Right lobe of liver (tissue), 6 donors: ENCODE data around the gene YWHAG. TPM values are rescaled to one million over a fixed set of nuclear protein-coding genes. Genes with fewer than 3 reads are reported as not detected.
"Not testable (repeated sequence)": the region's sequence is repeated elsewhere in the genome, so short reads cannot be mapped to it uniquely, and the experiment has no call there.

Experiments used
- ATAC-seq, 4 donors: fragments of 200-7000 bp; cut with Tn5 transposase; one replicate each; pipeline ENCODE4 v1.9.1; 2020; ENCODE audit warnings: mild to moderate bottlenecking in 4 of 4, moderate library complexity in 4 of 4
- DNase-seq, 3 donors: peaks; one replicate each; pipeline ENCODE4 v3.0.0-alpha.2; 2020
- H3K27ac ChIP-seq, 3 donors: fragments of 200-600 bp; one replicate each; pipeline ENCODE4 v1.8.0; 2022
- H3K27me3 ChIP-seq, 2 donors: fragments of 200-600 bp; one replicate each; pipeline ENCODE4 v1.8.0; 2022
- H3K36me3 ChIP-seq, 4 donors: fragments of 200-600 bp; sonication (generic) in 1 of 4; one replicate each; pipeline versions ENCODE4 v1.5.1 to v1.8.0; 2017 to 2022; ENCODE audit warnings: control low read depth in 1 of 4
- H3K4me1 ChIP-seq, 4 donors: fragments of 200-600 bp; sonication (generic) in 1 of 4; one replicate each; pipeline versions ENCODE4 v1.5.1 to v1.8.0; 2017 to 2022; ENCODE audit warnings: control low read depth in 1 of 4
- H3K4me3 ChIP-seq, 3 donors: fragments of 200-600 bp; one replicate each; pipeline ENCODE4 v1.8.0; 2022
- H3K9me3 ChIP-seq, 4 donors: fragments of 200-600 bp; sonication (generic) in 1 of 4; one replicate each; pipeline versions ENCODE4 v1.5.1 to v1.8.0; 2017 to 2022; ENCODE audit warnings: control low read depth in 1 of 4
- POLR2A ChIP-seq: fragments of 450-650 bp; IDR thresholded peaks from one replicate; pipeline ENCODE4 v1.6.1; 2017; ENCODE audit warnings: antibody characterized with exemption, mild to moderate bottlenecking
- WGBS: methylation state at CpG from one replicate; pipeline ENCODE4 v1.1.6; 2018; ENCODE audit warnings: low coverage, low lambda C conversion rate; ENCODE audit not compliant: insufficient coverage; ENCODE audit errors: missing lambda C conversion rate; 5-methylcytosine and 5-hydroxymethylcytosine counted together
- intact Hi-C, 2 donors: fragments of 100-400 bp; cut with DNase I; formaldehyde crosslinking; loops; one replicate each; pipeline versions ENCODE4 v1.11.2 to v1.14.1; 2022
- total RNA-seq, 6 experiments: library from RNA; depleted of rRNA in 2 of 6; stranded (reverse); fragments of >200 nt in 2 of 6; fragmentation: NEBNext Ultra II Directional in 3 of 6; extraction: Animal tissue kit (Norgen Biotek cat#: 25700) in 3 of 6; gene quantifications; one replicate each; pipeline versions ENCODE4 v1.1.0 to v1.2.4, GENCODE V29; 2016 to 2023
- TF ChIP-seq, protein P1 (sequence below), 4 donors: fragments of 200-600 bp in 3 of 4; fragments of 450-650 bp in 1 of 4; IDR thresholded peaks; one replicate each; pipeline versions ENCODE4 v1.5.1 to v1.8.0; 2016 to 2022; ENCODE audit warnings: antibody characterized with exemption in 4 of 4, mild to moderate bottlenecking in 2 of 4
- donor health status: DM: no; HTN: yes; CAD: no.
- donor health status: DM: no; HTN: no; CAD: no.
- donor health status: DM: no; HTN: no; CAD: no.
- donor health status: DM: no; HTN: yes; CAD: no.
- donor health status: DM: no; HTN: yes; CAD: no.

YWHAG gene
- total RNA-seq, 6 experiments from 2014 or later: 43.5 to 69.1 (median 58.4) TPM

DNA sequence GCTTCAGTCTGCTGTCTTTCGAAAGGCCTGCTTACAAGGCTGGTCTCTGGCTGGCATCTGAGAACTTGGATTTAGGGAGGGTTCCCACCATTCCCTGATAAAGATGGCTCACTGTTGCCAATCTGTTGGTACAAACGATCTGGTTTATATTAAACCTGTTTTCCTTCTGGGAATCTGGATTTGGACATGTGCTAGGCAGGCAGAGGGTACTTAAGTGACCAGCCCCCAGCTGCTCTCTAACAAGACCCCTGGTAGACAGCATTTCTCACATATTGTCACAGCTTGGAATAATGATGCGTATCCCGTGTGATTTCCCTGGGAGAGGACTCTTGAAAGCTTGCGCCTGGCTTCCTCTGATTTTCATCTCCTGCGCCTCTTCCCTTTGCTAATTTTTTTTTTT lies 21.6 kb downstream of the YWHAG start:
- no peak for ATAC-seq
- H3K4me1 ChIP-seq: peaks cover 0 to 59% (median 10%) of the 10 kb centered on the region in 4 donors
- no peaks in the 10 kb centered on the region for H3K9me3 ChIP-seq
- WGBS: 100% methylated on average over 2 of the region's 6 CpGs
- DNase-seq: no peak
- no peak overlapping the region for H3K27ac ChIP-seq
- peaks cover 0 to 10% (median 0%) of the 10 kb centered on the region in 4 donors for H3K36me3 ChIP-seq
- intact Hi-C loops: no loop called here
- TF ChIP-seq, protein P1, sequence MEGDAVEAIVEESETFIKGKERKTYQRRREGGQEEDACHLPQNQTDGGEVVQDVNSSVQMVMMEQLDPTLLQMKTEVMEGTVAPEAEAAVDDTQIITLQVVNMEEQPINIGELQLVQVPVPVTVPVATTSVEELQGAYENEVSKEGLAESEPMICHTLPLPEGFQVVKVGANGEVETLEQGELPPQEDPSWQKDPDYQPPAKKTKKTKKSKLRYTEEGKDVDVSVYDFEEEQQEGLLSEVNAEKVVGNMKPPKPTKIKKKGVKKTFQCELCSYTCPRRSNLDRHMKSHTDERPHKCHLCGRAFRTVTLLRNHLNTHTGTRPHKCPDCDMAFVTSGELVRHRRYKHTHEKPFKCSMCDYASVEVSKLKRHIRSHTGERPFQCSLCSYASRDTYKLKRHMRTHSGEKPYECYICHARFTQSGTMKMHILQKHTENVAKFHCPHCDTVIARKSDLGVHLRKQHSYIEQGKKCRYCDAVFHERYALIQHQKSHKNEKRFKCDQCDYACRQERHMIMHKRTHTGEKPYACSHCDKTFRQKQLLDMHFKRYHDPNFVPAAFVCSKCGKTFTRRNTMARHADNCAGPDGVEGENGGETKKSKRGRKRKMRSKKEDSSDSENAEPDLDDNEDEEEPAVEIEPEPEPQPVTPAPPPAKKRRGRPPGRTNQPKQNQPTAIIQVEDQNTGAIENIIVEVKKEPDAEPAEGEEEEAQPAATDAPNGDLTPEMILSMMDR (IDR thresholded peaks at IDR 0.05): no peak
- TF ChIP-seq POLR2A: no peak
- H3K4me3 ChIP-seq: no peak overlapping the region
- H3K27me3 ChIP-seq: no peaks in the 10 kb centered on the region

DNA sequence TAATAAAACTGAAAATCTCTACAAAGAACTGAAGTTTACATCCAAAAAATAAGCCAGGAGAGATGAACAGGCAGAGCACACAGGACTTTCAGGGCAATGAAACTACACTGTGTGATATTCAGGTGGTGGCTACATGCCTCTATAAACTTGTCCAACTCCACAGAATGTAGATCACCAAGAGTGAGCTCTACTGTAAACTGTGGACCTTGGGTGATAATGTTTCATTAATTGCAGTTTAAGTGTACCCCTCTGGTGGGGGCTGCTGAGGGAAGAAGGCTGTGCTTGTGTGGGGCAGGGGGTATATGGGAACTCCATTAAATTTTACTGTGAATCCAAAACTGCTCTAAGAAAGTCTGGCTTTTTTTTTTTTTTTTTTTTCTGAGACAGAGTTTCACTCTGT lies 22.7 kb downstream of the YWHAG start:
- Histone ChIP-seq H3K36me3 (peaks cover 0 to 10% (median 0%) of the 10 kb centered on the region in 4 donors), H3K27ac (no peak overlapping the region), H3K27me3 (no peaks in the 10 kb centered on the region), H3K4me1 (peaks cover 0 to 55% (median 11%) of the 10 kb centered on the region in 4 donors), H3K9me3 (no peaks in the 10 kb centered on the region), H3K4me3 (no peak overlapping the region)
- DNase-seq: no peak
- no peak for TF ChIP-seq POLR2A
- TF ChIP-seq, protein P1 (IDR thresholded peaks at IDR 0.05): no peak
- intact Hi-C loops: no loop called here
- ATAC-seq: no peak

DNA sequence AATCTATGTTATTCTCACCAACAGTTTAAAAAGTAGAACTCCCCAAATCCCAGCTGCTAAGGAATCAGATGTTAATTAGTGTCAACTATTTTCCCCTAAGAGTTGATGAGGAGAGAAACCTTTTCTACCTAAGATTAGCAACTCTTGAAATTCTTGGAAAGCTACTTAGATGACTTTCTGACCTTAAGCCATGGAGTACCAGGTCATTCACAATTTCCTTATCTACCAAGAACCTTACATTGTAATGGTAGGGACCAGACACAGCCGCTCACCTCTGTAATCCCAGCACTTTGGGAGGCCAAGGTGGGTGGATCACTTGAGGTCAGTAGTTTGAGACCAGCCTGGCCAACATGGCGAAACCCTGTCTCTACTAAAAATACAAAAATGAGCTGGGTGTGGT lies 23.4 kb downstream of the YWHAG start:
- intact Hi-C loops, H3K36me3 ChIP-seq, H3K9me3 ChIP-seq, H3K27me3 ChIP-seq, H3K4me3 ChIP-seq, ATAC-seq, H3K27ac ChIP-seq, DNase-seq: not testable (repeated sequence)
- 86% methylated on average over 2 of the region's 2 CpGs for WGBS
- H3K4me1 ChIP-seq: peaks cover 0 to 55% (median 12%) of the 10 kb centered on the region in 4 donors

DNA sequence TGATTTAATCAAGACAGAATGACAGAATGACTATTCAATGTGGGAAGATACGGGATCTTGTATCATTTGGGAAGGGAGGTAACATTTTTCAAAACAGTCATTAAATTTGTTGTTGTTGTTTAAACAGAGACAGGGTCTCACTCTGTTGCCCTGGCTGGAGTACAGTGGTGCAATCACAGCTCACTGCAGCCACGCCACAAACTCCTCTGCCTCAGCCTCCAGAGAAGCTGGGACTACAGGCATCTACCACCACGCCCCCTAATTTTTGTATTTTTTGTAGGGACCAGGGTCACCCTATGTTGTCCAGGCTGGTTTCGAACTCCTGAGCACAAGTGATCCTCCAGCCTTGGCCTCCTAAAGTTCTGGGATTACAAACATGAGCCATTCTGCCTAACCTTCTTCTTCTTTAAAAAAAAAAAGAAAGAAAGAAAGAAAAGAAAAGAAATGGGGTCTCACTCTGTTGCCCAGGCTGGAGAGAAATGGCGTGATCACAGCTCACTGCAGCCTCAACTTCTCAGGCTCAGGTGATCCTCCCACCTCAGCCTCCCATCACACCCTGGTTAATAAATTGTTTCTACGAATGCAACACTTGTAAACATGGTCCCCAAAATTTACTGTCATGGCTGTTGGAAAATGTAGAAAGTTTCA lies 24.3 kb downstream of the YWHAG start:
- DNase-seq (no peak), ATAC-seq (peak in 1 of 4 donors; percentile 27)
- intact Hi-C loops: no loop called here
- H3K4me1 ChIP-seq: peaks cover 0 to 55% (median 13%) of the 10 kb centered on the region in 4 donors
- no peak for TF ChIP-seq POLR2A
- TF ChIP-seq, protein P1 (IDR thresholded peaks at IDR 0.05): no peak
- H3K27me3 ChIP-seq: no peaks in the 10 kb centered on the region
- H3K27ac ChIP-seq: peak overlapping the region in 2 of 3 donors; percentile 23 to 38
- no peak overlapping the region for H3K4me3 ChIP-seq
- WGBS: 60% methylated on average over 6 of the region's 6 CpGs
- peaks cover 0 to 10% (median 1%) of the 10 kb centered on the region in 4 donors for H3K36me3 ChIP-seq
- H3K9me3 ChIP-seq: no peaks in the 10 kb centered on the region

DNA sequence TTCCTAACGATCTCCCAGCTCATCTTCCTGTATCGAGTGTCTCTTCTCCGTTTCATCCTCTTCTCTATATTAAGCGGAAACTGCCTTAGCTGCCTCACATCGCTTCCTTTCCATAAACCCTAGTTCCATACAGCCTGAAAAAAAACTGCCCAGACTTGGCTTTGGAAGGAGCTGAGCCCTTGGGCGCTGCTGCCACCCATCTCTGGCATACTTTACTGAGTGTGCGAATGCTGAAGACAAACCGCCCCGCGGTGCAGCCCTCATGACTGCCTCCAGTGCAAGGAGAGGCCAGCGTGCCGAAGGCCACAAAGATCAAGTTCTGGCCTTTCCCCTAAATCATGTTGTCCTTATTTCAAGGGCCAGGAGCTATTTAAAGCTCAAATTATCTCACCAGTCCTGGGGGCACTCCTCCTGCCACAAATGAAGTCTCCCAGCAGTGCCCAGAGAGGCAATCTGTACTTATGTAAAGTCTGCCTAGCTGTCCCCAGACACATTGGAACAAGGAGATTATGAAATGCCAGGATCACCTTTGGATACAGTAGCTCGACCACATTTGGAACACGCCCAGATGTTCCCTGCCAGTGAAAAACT lies 25.2 kb downstream of the YWHAG start:
- ATAC-seq (peak; percentile 85 to 89 (median 86)), DNase-seq (peak in 2 of 3 donors; percentile 41 to 79)
- Histone ChIP-seq H3K9me3 (no peaks in the 10 kb centered on the region), H3K27ac (peak overlapping the region in 2 of 3 donors; percentile 23 to 38), H3K4me3 (no peak overlapping the region), H3K4me1 (peaks cover 0 to 49% (median 13%) of the 10 kb centered on the region in 4 donors), H3K36me3 (peaks cover 0 to 14% (median 5%) of the 10 kb centered on the region in 4 donors), H3K27me3 (no peaks in the 10 kb centered on the region)
- 36% methylated on average over 14 of the region's 14 CpGs for WGBS
- intact Hi-C loops: no loop called here
- TF ChIP-seq, protein P1 (IDR thresholded peaks at IDR 0.05): no peak
- no peak for TF ChIP-seq POLR2A
